GM12878 (cell line): ENCODE measurements around the gene ACSL4.

Source experiments
- FOS ChIP-seq: IDR thresholded peaks from 3 replicates; pipeline ENCODE4 v1.6.1; 2011; ENCODE audit warnings: borderline replicate concordance; ENCODE audit not compliant: insufficient read length; ENCODE audit errors: extremely low read depth
- GABPA ChIP-seq: IDR thresholded peaks from 2 replicates; pipeline ENCODE4 v1.6.1; 2014; ENCODE audit warnings: antibody characterized with exemption, low read depth, mild to moderate bottlenecking, inconsistent platforms
- IKZF1 ChIP-seq: fragments of 450-650 bp; conservative IDR thresholded peaks from 2 replicates; pipeline ENCODE4 v1.6.1; 2017; ENCODE audit warnings: antibody characterized with exemption, mild to moderate bottlenecking
- MEF2B ChIP-seq: fragments of 450-650 bp; IDR thresholded peaks from 2 replicates; pipeline ENCODE4 v1.6.1; 2018; ENCODE audit warnings: mild to moderate bottlenecking, moderate library complexity; ENCODE audit not compliant: partially characterized antibody, poor library complexity, severe bottlenecking
- POLR2A ChIP-seq: IDR thresholded peaks from 2 replicates; pipeline ENCODE4 v1.6.1; 2011; ENCODE audit warnings: low read depth, mild to moderate bottlenecking, low read length
- POLR2AphosphoS5 ChIP-seq: IDR thresholded peaks from 2 replicates; pipeline ENCODE4 v1.6.1; 2011; ENCODE audit warnings: mild to moderate bottlenecking, low read length, inconsistent platforms
- RAD21 ChIP-seq: IDR thresholded peaks from 2 replicates; pipeline ENCODE4 v1.6.1; 2011; ENCODE audit warnings: mild to moderate bottlenecking, low read depth, low read length, moderate library complexity; ENCODE audit not compliant: insufficient read depth
- TARDBP ChIP-seq: IDR thresholded peaks from 2 replicates; pipeline ENCODE4 v1.6.1; 2016; ENCODE audit warnings: borderline replicate concordance
- TF ChIP-seq, protein P1 (sequence below): fragments of 450-650 bp; IDR thresholded peaks from 2 replicates; pipeline ENCODE4 v1.6.1; 2018; ENCODE audit warnings: mild to moderate bottlenecking, low read depth, moderate library complexity; ENCODE audit not compliant: partially characterized antibody
- TF ChIP-seq, protein P2 (sequence below), 3 experiments: IDR thresholded peaks in 2 of 3; conservative IDR thresholded peaks in 1 of 3; 2 replicates each; pipeline ENCODE4 v1.5.1; 2011; ENCODE audit warnings: low read depth in 3 of 3, low read length in 3 of 3, mild to moderate bottlenecking in 3 of 3, control low read depth in 2 of 3, moderate library complexity in 2 of 3, inconsistent platforms in 1 of 3, mixed read lengths in 1 of 3; ENCODE audit not compliant: control insufficient read depth in 2 of 3, insufficient read depth in 1 of 3; ENCODE audit errors: extremely low read depth in 1 of 3

DNA sequence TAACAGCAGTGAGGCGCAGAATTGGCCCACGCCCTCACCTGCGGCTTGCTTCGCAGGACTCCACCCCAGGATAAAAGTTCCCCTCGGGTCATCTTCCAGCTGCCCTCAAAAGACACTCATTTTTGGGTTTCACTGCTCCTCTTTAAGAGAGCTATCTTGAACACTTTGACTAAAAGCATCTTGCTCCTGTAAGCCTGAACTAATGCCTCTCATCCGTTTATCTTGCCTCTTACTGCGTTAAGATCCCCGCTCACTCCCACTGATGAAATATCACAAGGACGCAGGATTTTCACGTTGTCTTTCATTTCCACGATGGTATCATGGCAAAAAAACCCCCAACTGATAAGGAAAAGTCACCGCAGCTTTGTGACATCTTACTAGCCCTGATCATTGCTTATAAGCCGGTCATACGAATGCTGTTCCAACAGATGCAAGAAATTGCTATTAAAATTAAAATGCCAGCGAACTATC lies 591 bp upstream of the ACSL4 start:
- TF ChIP-seq MEF2B (no peak), POLR2AphosphoS5 (no peak), POLR2A (no peak), IKZF1 (0 out of 2 replicates have a peak, but pooled peaks have one; percentile 9), RAD21 (no peak), FOS (no peak), TARDBP (no peak), GABPA (no peak)
- TF ChIP-seq, protein P1, sequence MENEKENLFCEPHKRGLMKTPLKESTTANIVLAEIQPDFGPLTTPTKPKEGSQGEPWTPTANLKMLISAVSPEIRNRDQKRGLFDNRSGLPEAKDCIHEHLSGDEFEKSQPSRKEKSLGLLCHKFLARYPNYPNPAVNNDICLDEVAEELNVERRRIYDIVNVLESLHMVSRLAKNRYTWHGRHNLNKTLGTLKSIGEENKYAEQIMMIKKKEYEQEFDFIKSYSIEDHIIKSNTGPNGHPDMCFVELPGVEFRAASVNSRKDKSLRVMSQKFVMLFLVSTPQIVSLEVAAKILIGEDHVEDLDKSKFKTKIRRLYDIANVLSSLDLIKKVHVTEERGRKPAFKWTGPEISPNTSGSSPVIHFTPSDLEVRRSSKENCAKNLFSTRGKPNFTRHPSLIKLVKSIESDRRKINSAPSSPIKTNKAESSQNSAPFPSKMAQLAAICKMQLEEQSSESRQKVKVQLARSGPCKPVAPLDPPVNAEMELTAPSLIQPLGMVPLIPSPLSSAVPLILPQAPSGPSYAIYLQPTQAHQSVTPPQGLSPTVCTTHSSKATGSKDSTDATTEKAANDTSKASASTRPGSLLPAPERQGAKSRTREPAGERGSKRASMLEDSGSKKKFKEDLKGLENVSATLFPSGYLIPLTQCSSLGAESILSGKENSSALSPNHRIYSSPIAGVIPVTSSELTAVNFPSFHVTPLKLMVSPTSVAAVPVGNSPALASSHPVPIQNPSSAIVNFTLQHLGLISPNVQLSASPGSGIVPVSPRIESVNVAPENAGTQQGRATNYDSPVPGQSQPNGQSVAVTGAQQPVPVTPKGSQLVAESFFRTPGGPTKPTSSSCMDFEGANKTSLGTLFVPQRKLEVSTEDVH, result no peak
- TF ChIP-seq, protein P2, sequence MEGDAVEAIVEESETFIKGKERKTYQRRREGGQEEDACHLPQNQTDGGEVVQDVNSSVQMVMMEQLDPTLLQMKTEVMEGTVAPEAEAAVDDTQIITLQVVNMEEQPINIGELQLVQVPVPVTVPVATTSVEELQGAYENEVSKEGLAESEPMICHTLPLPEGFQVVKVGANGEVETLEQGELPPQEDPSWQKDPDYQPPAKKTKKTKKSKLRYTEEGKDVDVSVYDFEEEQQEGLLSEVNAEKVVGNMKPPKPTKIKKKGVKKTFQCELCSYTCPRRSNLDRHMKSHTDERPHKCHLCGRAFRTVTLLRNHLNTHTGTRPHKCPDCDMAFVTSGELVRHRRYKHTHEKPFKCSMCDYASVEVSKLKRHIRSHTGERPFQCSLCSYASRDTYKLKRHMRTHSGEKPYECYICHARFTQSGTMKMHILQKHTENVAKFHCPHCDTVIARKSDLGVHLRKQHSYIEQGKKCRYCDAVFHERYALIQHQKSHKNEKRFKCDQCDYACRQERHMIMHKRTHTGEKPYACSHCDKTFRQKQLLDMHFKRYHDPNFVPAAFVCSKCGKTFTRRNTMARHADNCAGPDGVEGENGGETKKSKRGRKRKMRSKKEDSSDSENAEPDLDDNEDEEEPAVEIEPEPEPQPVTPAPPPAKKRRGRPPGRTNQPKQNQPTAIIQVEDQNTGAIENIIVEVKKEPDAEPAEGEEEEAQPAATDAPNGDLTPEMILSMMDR (IDR thresholded peaks at IDR 0.05 in 2 of 3, conservative IDR thresholded peaks at IDR 0.05 in 1 of 3; ENCODE audit: control insufficient read depth in 2 of 3, extremely low read depth in 1 of 3, insufficient read depth in 1 of 3, low read depth in 3 of 3, low read length in 3 of 3), result no peak
